Loucy (cell line): ENCODE data around the gene LYPD3.

Source experiments
- EZH2phosphoT487 ChIP-seq: fragments of 200-600 bp; IDR thresholded peaks from 2 replicates; pipeline ENCODE4 v1.6.1; 2018; ENCODE audit warnings: antibody characterized with exemption, mild to moderate bottlenecking, moderate library complexity, borderline replicate concordance
- TF ChIP-seq, protein P1 (sequence below): fragments of 200-600 bp; sonication (generic); conservative IDR thresholded peaks from 2 replicates; pipeline ENCODE4 v1.5.1; 2014; ENCODE audit warnings: mild to moderate bottlenecking, antibody characterized with exemption, low read length

DNA sequence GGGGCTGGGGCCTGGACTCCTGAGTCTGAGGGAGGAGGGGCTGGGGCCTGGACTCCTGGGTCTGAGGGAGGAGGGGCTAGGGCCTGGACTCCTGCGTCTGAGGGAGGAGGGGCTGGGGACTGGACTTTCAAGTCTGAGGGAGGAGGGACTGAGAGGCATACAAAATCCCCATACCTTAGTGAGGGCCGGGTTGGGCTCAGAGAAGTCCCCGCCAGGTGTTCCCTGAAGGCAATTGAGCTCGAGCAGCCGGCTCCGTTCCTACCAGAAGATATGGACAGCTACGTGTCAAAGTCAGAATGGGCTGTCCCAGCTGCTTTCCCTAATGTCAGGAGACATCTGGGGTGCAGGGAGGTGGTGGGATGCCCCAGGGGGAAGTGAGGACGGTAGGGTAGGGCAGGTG, 29.7 kb upstream of the LYPD3 start:
- TF ChIP-seq, protein P1, sequence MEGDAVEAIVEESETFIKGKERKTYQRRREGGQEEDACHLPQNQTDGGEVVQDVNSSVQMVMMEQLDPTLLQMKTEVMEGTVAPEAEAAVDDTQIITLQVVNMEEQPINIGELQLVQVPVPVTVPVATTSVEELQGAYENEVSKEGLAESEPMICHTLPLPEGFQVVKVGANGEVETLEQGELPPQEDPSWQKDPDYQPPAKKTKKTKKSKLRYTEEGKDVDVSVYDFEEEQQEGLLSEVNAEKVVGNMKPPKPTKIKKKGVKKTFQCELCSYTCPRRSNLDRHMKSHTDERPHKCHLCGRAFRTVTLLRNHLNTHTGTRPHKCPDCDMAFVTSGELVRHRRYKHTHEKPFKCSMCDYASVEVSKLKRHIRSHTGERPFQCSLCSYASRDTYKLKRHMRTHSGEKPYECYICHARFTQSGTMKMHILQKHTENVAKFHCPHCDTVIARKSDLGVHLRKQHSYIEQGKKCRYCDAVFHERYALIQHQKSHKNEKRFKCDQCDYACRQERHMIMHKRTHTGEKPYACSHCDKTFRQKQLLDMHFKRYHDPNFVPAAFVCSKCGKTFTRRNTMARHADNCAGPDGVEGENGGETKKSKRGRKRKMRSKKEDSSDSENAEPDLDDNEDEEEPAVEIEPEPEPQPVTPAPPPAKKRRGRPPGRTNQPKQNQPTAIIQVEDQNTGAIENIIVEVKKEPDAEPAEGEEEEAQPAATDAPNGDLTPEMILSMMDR, result no peak
- no peak for TF ChIP-seq EZH2phosphoT487
